WTC11 (cell line): ENCODE data around the gene OR5D16. TPM values are rescaled to one million over a fixed set of nuclear protein-coding genes. Genes with fewer than 3 reads are reported as not detected.

ENCODE experiments used
- ATAC-seq: fragments of 200-7000 bp; cut with Tn5 transposase; 2 replicates; pipeline ENCODE4 v1.10.0; 2021; ENCODE audit warnings: mild to moderate bottlenecking, moderate library complexity
- CTCF ChIA-PET: fragments of 300-600 bp; sonication (Branson Sonifier 250); formaldehyde crosslinking; loops from one replicate; lab custom pipeline; 2021; ENCODE audit warnings: antibody characterized with exemption; lab: Charles Lee
- POLR2A ChIA-PET: fragments of 350-600 bp; sonication (Branson Sonifier 250); formaldehyde crosslinking; loops from one replicate; lab custom pipeline; 2021; ENCODE audit warnings: antibody characterized with exemption; lab: Charles Lee
- DNase-seq: peaks from one replicate; pipeline ENCODE4 v3.0.0; 2021; ENCODE audit warnings: low spot score
- H3K27ac Mint-ChIP-seq: 2 replicates; pipeline ENCODE4 v1.8.0; 2021; ENCODE audit warnings: mixed read lengths
- H3K27me3 Mint-ChIP-seq: 2 replicates; pipeline ENCODE4 v1.8.0; 2021; ENCODE audit warnings: low read depth, mild to moderate bottlenecking, moderate library complexity, mixed read lengths
- H3K36me3 Mint-ChIP-seq: 2 replicates; pipeline ENCODE4 v1.8.0; 2021; ENCODE audit warnings: mixed read lengths
- H3K4me1 Mint-ChIP-seq: 2 replicates; pipeline ENCODE4 v1.8.0; 2022; ENCODE audit warnings: mixed read lengths
- H3K4me3 Mint-ChIP-seq: 2 replicates; pipeline ENCODE4 v1.8.0; 2021; ENCODE audit warnings: mild to moderate bottlenecking, moderate library complexity, mixed read lengths
- H3K9me3 Mint-ChIP-seq: 2 replicates; pipeline ENCODE4 v1.8.0; 2021; ENCODE audit warnings: mixed read lengths
- ARID4B ChIP-seq: sonication (generic); formaldehyde crosslinking; IDR thresholded peaks from 2 replicates; pipeline ENCODE4 v1.8.0; 2023; ENCODE audit warnings: missing genetic modification reagents, mild to moderate bottlenecking, borderline replicate concordance
- CBFB ChIP-seq: sonication (generic); formaldehyde crosslinking; IDR thresholded peaks from 2 replicates; pipeline ENCODE4 v1.8.1; 2022; ENCODE audit warnings: mild to moderate bottlenecking, low read depth, missing genetic modification reagents
- CTCF ChIP-seq: fragments of 200-600 bp; IDR thresholded peaks from 2 replicates; pipeline ENCODE4 v1.8.0; 2022; ENCODE audit warnings: antibody characterized with exemption
- FOXK1 ChIP-seq: sonication (generic); formaldehyde crosslinking; IDR thresholded peaks from 2 replicates; pipeline ENCODE4 v1.8.0; 2022; ENCODE audit warnings: mild to moderate bottlenecking, moderate library complexity, missing genetic modification reagents
- MYBL2 ChIP-seq: sonication (generic); formaldehyde crosslinking; IDR thresholded peaks from 2 replicates; pipeline ENCODE4 v1.8.1; 2023; ENCODE audit warnings: mild to moderate bottlenecking, moderate library complexity, missing genetic modification reagents
- NR3C1 ChIP-seq: sonication (generic); formaldehyde crosslinking; conservative IDR thresholded peaks from 2 replicates; pipeline ENCODE4 v1.8.1; 2023; ENCODE audit warnings: low read depth, mild to moderate bottlenecking, missing genetic modification reagents
- OVOL2 ChIP-seq: fragments of 250-450 bp; sonication (Bioruptor Pico); IDR thresholded peaks from 2 replicates; pipeline ENCODE4 v1.9.0; 2021; ENCODE audit warnings: mild to moderate bottlenecking, borderline replicate concordance
- PRDM15 ChIP-seq: sonication (generic); formaldehyde crosslinking; IDR thresholded peaks from 2 replicates; pipeline ENCODE4 v1.8.0; 2022; ENCODE audit warnings: missing genetic modification reagents
- SOX15 ChIP-seq: fragments of 250-450 bp; sonication (Bioruptor Pico); IDR thresholded peaks from 2 replicates; pipeline ENCODE4 v1.9.0; 2021; ENCODE audit warnings: mild to moderate bottlenecking
- ZNF138 ChIP-seq: sonication (generic); formaldehyde crosslinking; conservative IDR thresholded peaks from 2 replicates; pipeline ENCODE4 v1.8.1; 2022; ENCODE audit warnings: mild to moderate bottlenecking, moderate library complexity, missing genetic modification reagents
- ZNF219 ChIP-seq: sonication (generic); formaldehyde crosslinking; IDR thresholded peaks from 2 replicates; pipeline ENCODE4 v1.8.0; 2023; ENCODE audit warnings: missing genetic modification reagents, mild to moderate bottlenecking, borderline replicate concordance
- ZNF281 ChIP-seq: sonication (generic); formaldehyde crosslinking; IDR thresholded peaks from 2 replicates; pipeline ENCODE4 v1.8.0; 2023; ENCODE audit warnings: mild to moderate bottlenecking, missing genetic modification reagents
- ZNF396 ChIP-seq: fragments of 250-450 bp; sonication (Bioruptor Pico); IDR thresholded peaks from 2 replicates; pipeline ENCODE4 v1.8.0; 2021; ENCODE audit warnings: mild to moderate bottlenecking, moderate library complexity, borderline replicate concordance
- ZNF416 ChIP-seq: fragments of 250-450 bp; sonication (Bioruptor Pico); IDR thresholded peaks from 2 replicates; pipeline ENCODE4 v1.9.0; 2021; ENCODE audit warnings: mild to moderate bottlenecking, inconsistent platforms
- ZNF512 ChIP-seq: sonication (generic); formaldehyde crosslinking; IDR thresholded peaks from 2 replicates; pipeline ENCODE4 v1.8.1; 2022; ENCODE audit warnings: missing genetic modification reagents, borderline replicate concordance
- total RNA-seq: library from RNA; stranded (reverse); gene quantifications from 3 replicates; pipeline ENCODE4 v1.2.3, GENCODE V29; 2021

Gene OR5D16
- total RNA-seq, 1 experiment from 2014 or later, result not detected

GRCh38 chr11:55826919-55827318, 11.6 kb upstream of the OR5D16 start, which contains the start of gene OR5L2 (continued):
- TF ChIP-seq CTCF (no peak), NR3C1 (no peak)

GRCh38 chr11:55847453-55847852, 8.9 kb downstream of the OR5D16 start:
- ChIA-PET POLR2A (no interaction called here), CTCF (no interaction called here)
- no peak for TF ChIP-seq SOX15
- no peak for TF ChIP-seq ZNF219
- TF ChIP-seq NR3C1, result no peak
- TF ChIP-seq FOXK1 (CRISPR knock-in tag), result no peak
- TF ChIP-seq ZNF138 (CRISPR knock-in tag), result no peak
- TF ChIP-seq ZNF396, result no peak
- no peak for TF ChIP-seq ARID4B (CRISPR knock-in tag)
- no peak for TF ChIP-seq ZNF512
- TF ChIP-seq OVOL2 (CRISPR knock-in tag), result no peak
- TF ChIP-seq PRDM15, result no peak
- DNase-seq (no peak), ATAC-seq (no peak)
- Mint-ChIP-seq H3K27me3 (no peaks in the 10 kb centered on the region; the same call in 1 of the 2 replicates), H3K4me3 (no peak overlapping the region), H3K4me1 (no peaks in the 10 kb centered on the region), H3K36me3 (peaks cover 58% of the 10 kb centered on the region), H3K27ac (no peak overlapping the region), H3K9me3 (peaks cover 74% of the 10 kb centered on the region)

GRCh38 chr11:55849037-55849436, 10.5 kb downstream of the OR5D16 start:
- peaks cover 83% of the 10 kb centered on the region for H3K9me3 Mint-ChIP-seq
- H3K36me3 Mint-ChIP-seq, result peaks cover 60% of the 10 kb centered on the region
- H3K27me3 Mint-ChIP-seq, result no peaks in the 10 kb centered on the region; the same call in 1 of the 2 replicates
- H3K4me1 Mint-ChIP-seq, result no peaks in the 10 kb centered on the region
- TF ChIP-seq ZNF281 (CRISPR knock-in tag), result no peak
- no peak for TF ChIP-seq ZNF416 (CRISPR knock-in tag)
- no peak for TF ChIP-seq CBFB (CRISPR knock-in tag)
- no peak for TF ChIP-seq CTCF
- no peak for TF ChIP-seq MYBL2 (CRISPR knock-in tag)
- TF ChIP-seq OVOL2 (CRISPR knock-in tag), result no peak
- no peak for ATAC-seq
- no peak overlapping the region for H3K27ac Mint-ChIP-seq
- ChIA-PET CTCF (no interaction called here), POLR2A (no interaction called here)
- H3K4me3 Mint-ChIP-seq, result no peak overlapping the region
- DNase-seq, result no peak
